ENCODE results near the gene PTPN3. TPM values are rescaled to one million over a fixed set of nuclear protein-coding genes. Genes with fewer than 3 reads are reported as not detected.
"Not testable (repeated sequence)": the region's sequence is repeated elsewhere in the genome, so short reads cannot be mapped to it uniquely, and the experiment has no call there.

Gene PTPN3
- total RNA-seq, 2 donors from 2014 or later: 23.6 to 26.7 TPM

DNA sequence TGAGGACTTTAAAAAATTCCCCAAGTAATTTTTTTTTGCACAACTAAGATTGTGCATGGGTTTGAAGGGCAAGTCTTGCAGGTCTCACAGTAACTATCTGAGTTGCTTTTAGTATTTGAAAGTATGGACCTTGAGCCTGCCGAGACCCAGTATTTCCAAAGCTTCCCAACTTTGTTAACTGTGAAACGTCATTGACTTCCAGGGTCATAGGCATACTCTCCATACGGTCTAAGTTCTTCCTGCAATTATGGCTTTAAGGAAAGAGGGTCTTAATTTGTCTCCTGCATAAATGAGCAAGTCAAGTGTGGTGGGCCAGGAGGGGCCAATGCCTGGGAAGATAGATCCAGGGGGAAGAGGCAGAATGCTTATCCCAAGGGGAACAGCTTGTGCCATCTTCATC lies 153.2 kb downstream of the PTPN3 start:
- no peak overlapping the region for H3K27ac ChIP-seq
- H3K9me3 ChIP-seq: no peaks in the 10 kb centered on the region
- no peaks in the 10 kb centered on the region for H3K36me3 ChIP-seq
- peak overlapping the region in 1 of 2 donors; percentile 72 for H3K9ac ChIP-seq (ENCODE audit: low read depth in 2 of 2, low read length in 2 of 2)
- H3K4me1 ChIP-seq: peaks cover 3% of the 10 kb centered on the region
- DNase-seq: no peak
- H3K4me3 ChIP-seq: no peak overlapping the region
- H3K27me3 ChIP-seq: no peaks in the 10 kb centered on the region
- intact Hi-C loops (cut with DNase I): no loop called here
- TF ChIP-seq, protein P1, sequence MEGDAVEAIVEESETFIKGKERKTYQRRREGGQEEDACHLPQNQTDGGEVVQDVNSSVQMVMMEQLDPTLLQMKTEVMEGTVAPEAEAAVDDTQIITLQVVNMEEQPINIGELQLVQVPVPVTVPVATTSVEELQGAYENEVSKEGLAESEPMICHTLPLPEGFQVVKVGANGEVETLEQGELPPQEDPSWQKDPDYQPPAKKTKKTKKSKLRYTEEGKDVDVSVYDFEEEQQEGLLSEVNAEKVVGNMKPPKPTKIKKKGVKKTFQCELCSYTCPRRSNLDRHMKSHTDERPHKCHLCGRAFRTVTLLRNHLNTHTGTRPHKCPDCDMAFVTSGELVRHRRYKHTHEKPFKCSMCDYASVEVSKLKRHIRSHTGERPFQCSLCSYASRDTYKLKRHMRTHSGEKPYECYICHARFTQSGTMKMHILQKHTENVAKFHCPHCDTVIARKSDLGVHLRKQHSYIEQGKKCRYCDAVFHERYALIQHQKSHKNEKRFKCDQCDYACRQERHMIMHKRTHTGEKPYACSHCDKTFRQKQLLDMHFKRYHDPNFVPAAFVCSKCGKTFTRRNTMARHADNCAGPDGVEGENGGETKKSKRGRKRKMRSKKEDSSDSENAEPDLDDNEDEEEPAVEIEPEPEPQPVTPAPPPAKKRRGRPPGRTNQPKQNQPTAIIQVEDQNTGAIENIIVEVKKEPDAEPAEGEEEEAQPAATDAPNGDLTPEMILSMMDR (IDR thresholded peaks at IDR 0.05): no peak

DNA sequence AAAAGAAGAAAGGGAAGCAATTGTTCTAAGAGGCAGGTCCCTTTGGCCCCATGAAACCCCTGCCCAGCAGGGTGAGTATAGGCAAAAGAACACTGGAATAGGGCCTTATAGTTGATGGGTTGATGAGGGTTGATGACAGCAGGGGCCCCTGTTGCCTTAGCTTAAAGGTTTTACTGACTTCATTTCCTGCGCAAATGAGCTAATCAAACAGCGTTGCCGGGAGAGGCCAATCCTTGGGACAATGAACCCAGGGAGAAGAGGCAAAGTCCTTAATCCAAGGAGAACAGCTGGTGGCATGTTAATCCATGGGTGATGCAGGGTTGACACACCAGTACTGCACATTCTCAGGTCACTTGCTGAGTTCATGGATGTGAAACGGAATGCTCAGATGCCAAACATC lies 155.2 kb downstream of the PTPN3 start:
- Histone ChIP-seq H3K27me3 (no peaks in the 10 kb centered on the region), H3K36me3 (no peaks in the 10 kb centered on the region), H3K9ac (ENCODE audit: low read depth in 2 of 2, low read length in 2 of 2) (no peak overlapping the region), H3K4me3 (no peak overlapping the region), H3K9me3 (no peaks in the 10 kb centered on the region), H3K27ac (peak overlapping the region; percentile 32), H3K4me1 (peaks cover 3% of the 10 kb centered on the region)
- intact Hi-C loops (cut with DNase I): no loop called here
- TF ChIP-seq, protein P1 (IDR thresholded peaks at IDR 0.05): no peak
- no peak for DNase-seq

DNA sequence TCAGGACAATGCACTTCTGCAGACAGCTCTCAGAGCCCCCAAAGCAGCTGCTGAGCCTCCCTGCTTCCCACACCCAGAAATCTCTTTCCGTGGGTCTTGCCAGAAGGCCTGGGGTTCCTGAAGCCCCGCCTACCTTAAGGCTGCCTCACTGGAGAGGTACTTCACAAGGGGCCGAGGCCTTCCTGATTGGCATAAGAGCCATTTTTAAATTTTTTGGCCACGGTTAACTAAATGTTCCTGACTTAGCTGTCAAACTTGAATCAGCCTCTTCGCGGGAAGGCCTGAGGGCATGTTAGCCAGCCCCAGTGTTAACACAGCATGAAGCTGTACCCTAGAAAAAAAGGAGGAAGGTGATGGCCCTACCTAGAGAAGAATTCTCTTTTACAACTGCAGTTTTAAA lies 156.5 kb downstream of the PTPN3 start:
- TF ChIP-seq, protein P1 (IDR thresholded peaks at IDR 0.05): no peak
- no peak for DNase-seq
- Histone ChIP-seq H3K9me3 (no peaks in the 10 kb centered on the region), H3K27ac (no peak overlapping the region), H3K4me3 (no peak overlapping the region), H3K27me3 (no peaks in the 10 kb centered on the region), H3K36me3 (no peaks in the 10 kb centered on the region), H3K4me1 (peaks cover 3% of the 10 kb centered on the region), H3K9ac (ENCODE audit: low read depth in 2 of 2, low read length in 2 of 2) (no peak overlapping the region)
- intact Hi-C loops (cut with DNase I): no loop called here

DNA sequence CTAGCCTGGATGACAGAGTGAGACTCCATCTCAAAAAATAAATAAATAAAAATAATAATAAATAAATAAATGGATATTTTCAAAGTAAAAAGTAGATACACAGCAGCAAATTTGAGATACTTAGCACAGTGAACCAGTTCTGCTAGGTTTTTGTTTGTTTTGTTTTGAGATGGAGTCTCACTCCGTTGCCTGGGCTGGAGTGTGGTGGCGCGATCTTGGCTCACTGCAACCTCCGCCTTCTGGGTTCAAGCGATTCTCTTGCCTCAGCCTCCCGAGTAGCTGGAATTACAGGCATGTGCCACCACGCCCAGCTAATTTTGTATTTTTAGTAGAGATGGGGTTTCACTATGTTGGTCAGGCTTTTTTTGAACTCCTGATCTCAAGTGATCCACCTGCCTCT lies 157.1 kb downstream of the PTPN3 start:
- H3K36me3 ChIP-seq; H3K9me3 ChIP-seq; H3K27me3 ChIP-seq; H3K4me3 ChIP-seq; H3K4me1 ChIP-seq; DNase-seq; H3K27ac ChIP-seq; H3K9ac ChIP-seq (ENCODE audit: low read depth in 2 of 2, low read length in 2 of 2); intact Hi-C loops (cut with DNase I): not testable (repeated sequence)

DNA sequence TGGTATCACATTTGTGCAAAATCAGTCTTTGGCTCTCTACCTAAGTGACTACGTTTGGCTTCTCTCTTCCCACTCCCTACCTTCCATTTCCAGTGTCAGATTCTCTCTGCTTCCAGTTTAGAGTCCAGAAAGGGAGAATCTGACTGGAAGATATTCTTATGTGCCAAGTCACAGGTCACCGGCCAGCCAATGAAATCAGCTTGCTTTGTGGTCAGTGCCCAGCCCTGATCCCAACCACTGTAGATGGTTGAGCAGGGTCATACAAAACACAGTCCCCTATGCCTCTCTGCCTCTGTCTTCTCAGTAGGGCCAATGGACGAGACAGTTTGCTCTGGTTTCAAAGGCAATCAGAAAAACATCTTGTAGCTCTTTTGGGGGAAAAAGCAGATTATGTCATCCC lies 161.7 kb downstream of the PTPN3 start:
- H3K9ac ChIP-seq (ENCODE audit: low read depth in 2 of 2, low read length in 2 of 2): no peak overlapping the region
- no peak overlapping the region for H3K27ac ChIP-seq
- TF ChIP-seq, protein P1 (IDR thresholded peaks at IDR 0.05): no peak
- no peaks in the 10 kb centered on the region for H3K4me1 ChIP-seq
- H3K9me3 ChIP-seq: no peaks in the 10 kb centered on the region
- H3K27me3 ChIP-seq: no peaks in the 10 kb centered on the region
- H3K36me3 ChIP-seq: no peaks in the 10 kb centered on the region
- no peak for DNase-seq
- no peak overlapping the region for H3K4me3 ChIP-seq
- intact Hi-C loops (cut with DNase I): no loop called here

DNA sequence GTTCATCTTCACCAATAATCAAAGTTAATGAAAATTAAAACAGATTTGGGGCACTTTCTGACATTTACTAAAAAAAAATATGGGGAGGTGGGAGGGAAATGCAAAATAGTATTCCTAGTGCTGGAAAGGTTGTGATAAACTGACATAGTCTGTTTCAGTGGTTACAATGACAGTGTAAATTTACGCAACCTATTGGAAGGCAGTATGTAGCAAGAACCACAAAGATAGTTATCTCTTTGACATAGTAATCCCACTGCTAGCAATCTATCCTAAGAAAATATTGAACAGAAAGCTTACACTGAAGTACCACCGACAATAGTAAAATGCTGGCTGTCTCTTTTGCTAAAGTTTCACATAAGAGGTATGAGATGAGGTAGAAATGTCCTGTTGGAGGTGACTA lies 162.2 kb downstream of the PTPN3 start:
- intact Hi-C loops (cut with DNase I): no loop called here
- Histone ChIP-seq H3K9me3 (no peaks in the 10 kb centered on the region), H3K9ac (ENCODE audit: low read depth in 2 of 2, low read length in 2 of 2) (no peak overlapping the region), H3K4me3 (no peak overlapping the region), H3K4me1 (no peaks in the 10 kb centered on the region), H3K27me3 (no peaks in the 10 kb centered on the region), H3K27ac (no peak overlapping the region), H3K36me3 (no peaks in the 10 kb centered on the region)
- TF ChIP-seq, protein P1 (IDR thresholded peaks at IDR 0.05): no peak
- no peak for DNase-seq

Data from colonic mucosa (tissue), 4 donors.